IMR-90 (cell line): ENCODE data around the gene ITPK1.

Experiments
- BHLHE40 ChIP-seq: fragments of 150-350 bp; IDR thresholded peaks from 2 replicates; pipeline ENCODE4 v1.6.1; 2016; ENCODE audit warnings: mild to moderate bottlenecking, low read depth, low read length
- CEBPB ChIP-seq: IDR thresholded peaks from 2 replicates; pipeline ENCODE4 v1.6.1; 2012; ENCODE audit warnings: low read depth, low read length, improper control_type of control experiment
- FOS ChIP-seq: fragments of 150-350 bp; IDR thresholded peaks from 2 replicates; pipeline ENCODE4 v1.6.1; 2016; ENCODE audit warnings: low read depth, low read length
- MAFK ChIP-seq: IDR thresholded peaks from 2 replicates; pipeline ENCODE4 v1.6.1; 2012; ENCODE audit warnings: low read depth, low read length, improper control_type of control experiment
- MAZ ChIP-seq: IDR thresholded peaks from 2 replicates; pipeline ENCODE4 v1.6.1; 2012; ENCODE audit warnings: low read depth, mild to moderate bottlenecking, low read length, improper control_type of control experiment, moderate library complexity, borderline replicate concordance
- MXI1 ChIP-seq: IDR thresholded peaks from 2 replicates; pipeline ENCODE4 v1.6.1; 2012; ENCODE audit warnings: low read depth, mild to moderate bottlenecking, low read length, moderate library complexity, borderline replicate concordance
- NFE2L2 ChIP-seq: fragments of 150-350 bp; IDR thresholded peaks from 2 replicates; pipeline ENCODE4 v1.6.1; 2016; ENCODE audit warnings: low read depth, mild to moderate bottlenecking, low read length
- POLR2A ChIP-seq: IDR thresholded peaks from 2 replicates; pipeline ENCODE4 v1.6.1; 2012; ENCODE audit warnings: mild to moderate bottlenecking, low read depth, low read length
- RAD21 ChIP-seq: IDR thresholded peaks from 2 replicates; pipeline ENCODE4 v1.6.1; 2012; ENCODE audit warnings: low read length, improper control_type of control experiment
- RFX5 ChIP-seq: IDR thresholded peaks from 2 replicates; pipeline ENCODE4 v1.8.0; 2012; ENCODE audit warnings: low read depth, mild to moderate bottlenecking, low read length, moderate library complexity
- TF ChIP-seq, protein P1 (sequence below): conservative IDR thresholded peaks from 2 replicates; pipeline ENCODE4 v1.5.1; 2012; ENCODE audit warnings: mild to moderate bottlenecking, low read depth, low read length, improper control_type of control experiment
- TF ChIP-seq, protein P2 (sequence below): fragments of 150-350 bp; IDR thresholded peaks from 2 replicates; pipeline ENCODE4 v1.6.1; 2017; ENCODE audit warnings: mild to moderate bottlenecking, antibody characterized with exemption, low read length, low read depth

DNA sequence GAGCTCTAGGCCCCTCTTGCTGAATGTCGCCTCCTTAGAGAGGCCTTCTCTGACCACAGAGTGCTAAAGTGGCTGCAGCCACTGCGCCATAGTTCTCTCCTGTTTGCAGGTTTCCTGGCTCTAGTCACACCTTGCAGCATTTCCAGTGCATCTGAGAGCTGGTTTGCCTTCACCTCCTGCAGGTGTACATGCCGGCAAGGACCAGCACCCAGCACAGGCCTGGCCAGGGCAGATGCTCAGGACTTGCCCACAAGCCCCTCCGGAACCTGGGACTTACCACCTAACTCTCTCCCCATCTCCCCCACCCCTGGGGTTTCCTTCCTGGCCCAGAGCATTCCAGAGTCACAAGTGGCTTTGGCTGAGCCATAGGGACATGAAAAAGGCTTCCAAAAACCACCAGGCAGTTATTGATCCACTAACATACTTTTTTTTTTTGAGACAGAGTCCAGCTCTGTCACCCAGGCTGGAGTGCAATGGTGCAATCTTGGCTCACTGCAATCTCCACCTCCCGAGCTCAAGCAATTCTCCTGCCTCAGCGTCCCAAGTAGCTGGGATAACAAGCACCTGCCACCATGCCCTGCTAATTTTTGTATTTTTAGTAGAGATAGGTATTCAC, 9.1 kb downstream of the ITPK1 start:
- TF ChIP-seq, protein P1, sequence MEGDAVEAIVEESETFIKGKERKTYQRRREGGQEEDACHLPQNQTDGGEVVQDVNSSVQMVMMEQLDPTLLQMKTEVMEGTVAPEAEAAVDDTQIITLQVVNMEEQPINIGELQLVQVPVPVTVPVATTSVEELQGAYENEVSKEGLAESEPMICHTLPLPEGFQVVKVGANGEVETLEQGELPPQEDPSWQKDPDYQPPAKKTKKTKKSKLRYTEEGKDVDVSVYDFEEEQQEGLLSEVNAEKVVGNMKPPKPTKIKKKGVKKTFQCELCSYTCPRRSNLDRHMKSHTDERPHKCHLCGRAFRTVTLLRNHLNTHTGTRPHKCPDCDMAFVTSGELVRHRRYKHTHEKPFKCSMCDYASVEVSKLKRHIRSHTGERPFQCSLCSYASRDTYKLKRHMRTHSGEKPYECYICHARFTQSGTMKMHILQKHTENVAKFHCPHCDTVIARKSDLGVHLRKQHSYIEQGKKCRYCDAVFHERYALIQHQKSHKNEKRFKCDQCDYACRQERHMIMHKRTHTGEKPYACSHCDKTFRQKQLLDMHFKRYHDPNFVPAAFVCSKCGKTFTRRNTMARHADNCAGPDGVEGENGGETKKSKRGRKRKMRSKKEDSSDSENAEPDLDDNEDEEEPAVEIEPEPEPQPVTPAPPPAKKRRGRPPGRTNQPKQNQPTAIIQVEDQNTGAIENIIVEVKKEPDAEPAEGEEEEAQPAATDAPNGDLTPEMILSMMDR = no peak
- TF ChIP-seq RAD21 (no peak), CEBPB (no peak), NFE2L2 (no peak), POLR2A (no peak), MXI1 (no peak), FOS (no peak), MAFK (no peak), MAZ (no peak), BHLHE40 (no peak), RFX5 (no peak)
- TF ChIP-seq, protein P2, sequence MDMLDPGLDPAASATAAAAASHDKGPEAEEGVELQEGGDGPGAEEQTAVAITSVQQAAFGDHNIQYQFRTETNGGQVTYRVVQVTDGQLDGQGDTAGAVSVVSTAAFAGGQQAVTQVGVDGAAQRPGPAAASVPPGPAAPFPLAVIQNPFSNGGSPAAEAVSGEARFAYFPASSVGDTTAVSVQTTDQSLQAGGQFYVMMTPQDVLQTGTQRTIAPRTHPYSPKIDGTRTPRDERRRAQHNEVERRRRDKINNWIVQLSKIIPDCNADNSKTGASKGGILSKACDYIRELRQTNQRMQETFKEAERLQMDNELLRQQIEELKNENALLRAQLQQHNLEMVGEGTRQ = no peak
